ENCODE data around the gene HSCB. TPM values are rescaled to one million over a fixed set of nuclear protein-coding genes. Genes with fewer than 3 reads are reported as not detected.
A peak's percentile ranks its signal among the peaks of the same experiment; 100 is the strongest.

HSCB gene
- total RNA-seq, 2 donors from 2014 or later: 17.7 to 22.4 TPM

DNA sequence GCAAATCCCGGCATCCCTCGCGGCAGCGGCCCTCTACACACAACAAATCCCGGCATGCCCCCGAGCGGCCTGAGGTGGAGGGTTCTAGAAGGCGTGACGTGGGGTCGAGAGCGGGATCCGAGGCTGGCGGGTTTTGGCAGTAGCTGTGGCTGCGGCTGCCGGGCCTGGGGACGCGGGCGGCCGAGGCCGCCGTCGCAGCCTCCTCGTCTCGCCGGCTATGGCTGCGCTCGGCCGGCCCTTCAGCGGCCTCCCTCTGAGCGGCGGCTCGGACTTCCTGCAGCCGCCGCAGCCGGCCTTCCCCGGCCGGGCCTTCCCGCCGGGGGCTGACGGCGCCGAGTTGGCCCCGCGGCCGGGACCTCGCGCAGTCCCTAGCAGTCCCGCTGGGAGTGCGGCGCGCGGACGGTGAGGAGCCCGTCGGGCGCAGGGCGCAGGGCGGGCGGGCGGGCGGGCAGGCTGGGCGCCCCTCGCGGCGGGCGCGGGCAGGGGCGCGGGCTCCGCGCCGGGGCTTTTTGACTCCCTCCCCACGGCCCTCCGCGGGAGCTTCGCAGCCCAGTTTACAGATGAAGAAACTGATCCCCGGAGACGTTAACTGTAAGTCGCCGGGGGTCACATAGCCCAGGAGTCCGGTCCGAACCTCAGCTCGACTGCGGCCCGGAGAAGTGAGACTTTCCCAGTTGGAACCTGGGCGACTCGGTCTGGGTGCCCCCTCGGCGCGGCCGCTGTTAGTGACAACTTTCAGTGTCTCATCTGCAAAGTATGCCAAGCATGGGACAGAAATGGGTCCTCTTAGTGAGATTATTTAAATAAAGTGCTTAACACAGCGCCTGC is 31.0 kb downstream of the HSCB start, which contains the start of gene CCDC117:
TSS of gene CCDC117 (plus strand) at position 63 of the 828 bp plus-strand sequence. CDS start at position 218, 155 bp downstream.
- H3K36me3 Mint-ChIP-seq (ENCODE audit: low read depth): peaks cover 31% of the 10 kb centered on the region
- H3K27me3 Mint-ChIP-seq (ENCODE audit: insufficient read depth): no peaks in the 10 kb centered on the region
- H3K4me1 ChIP-seq (ENCODE audit: control insufficient read depth, insufficient read depth, low read length): no peaks in the 10 kb centered on the region
- peak; percentile 97 for DNase-seq
- H3K27ac ChIP-seq (ENCODE audit: low read depth, low read length): peak within 1 kb of the TSS; percentile 97
- peak within 1 kb of the TSS; percentile 98 for H3K9ac ChIP-seq (ENCODE audit: extremely low read depth, low read length, poor library complexity, severe bottlenecking)
- H3K4me3 ChIP-seq (ENCODE audit: low read length): peak within 1 kb of the TSS; percentile 99
- H3K36me3 ChIP-seq (ENCODE audit: control insufficient read depth, insufficient read depth, low read length): peaks cover 18% of the 10 kb centered on the region
- TF ChIP-seq, protein P1, sequence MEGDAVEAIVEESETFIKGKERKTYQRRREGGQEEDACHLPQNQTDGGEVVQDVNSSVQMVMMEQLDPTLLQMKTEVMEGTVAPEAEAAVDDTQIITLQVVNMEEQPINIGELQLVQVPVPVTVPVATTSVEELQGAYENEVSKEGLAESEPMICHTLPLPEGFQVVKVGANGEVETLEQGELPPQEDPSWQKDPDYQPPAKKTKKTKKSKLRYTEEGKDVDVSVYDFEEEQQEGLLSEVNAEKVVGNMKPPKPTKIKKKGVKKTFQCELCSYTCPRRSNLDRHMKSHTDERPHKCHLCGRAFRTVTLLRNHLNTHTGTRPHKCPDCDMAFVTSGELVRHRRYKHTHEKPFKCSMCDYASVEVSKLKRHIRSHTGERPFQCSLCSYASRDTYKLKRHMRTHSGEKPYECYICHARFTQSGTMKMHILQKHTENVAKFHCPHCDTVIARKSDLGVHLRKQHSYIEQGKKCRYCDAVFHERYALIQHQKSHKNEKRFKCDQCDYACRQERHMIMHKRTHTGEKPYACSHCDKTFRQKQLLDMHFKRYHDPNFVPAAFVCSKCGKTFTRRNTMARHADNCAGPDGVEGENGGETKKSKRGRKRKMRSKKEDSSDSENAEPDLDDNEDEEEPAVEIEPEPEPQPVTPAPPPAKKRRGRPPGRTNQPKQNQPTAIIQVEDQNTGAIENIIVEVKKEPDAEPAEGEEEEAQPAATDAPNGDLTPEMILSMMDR (conservative IDR thresholded peaks at IDR 0.05): peak; percentile 46
- peaks cover 4% of the 10 kb centered on the region for H3K4me1 Mint-ChIP-seq
- no peaks in the 10 kb centered on the region for H3K27me3 ChIP-seq (ENCODE audit: control insufficient read depth, insufficient read depth, low read length, poor library complexity, severe bottlenecking)
- peak within 1 kb of the TSS; percentile 90 for H3K27ac Mint-ChIP-seq
- H3K9me3 ChIP-seq (ENCODE audit: control insufficient read depth, low read length): no peaks in the 10 kb centered on the region
- H3K9me3 Mint-ChIP-seq: peaks cover 11% of the 10 kb centered on the region
- 0 to 1% methylated on average over 26 to 92 of the region's 92 CpGs for WGBS, 2 experiments (ENCODE audit: insufficient coverage in 1 of 2, insufficient read length in 1 of 2)
- H3K4me3 Mint-ChIP-seq: peak within 1 kb of the TSS; percentile 71

DNA sequence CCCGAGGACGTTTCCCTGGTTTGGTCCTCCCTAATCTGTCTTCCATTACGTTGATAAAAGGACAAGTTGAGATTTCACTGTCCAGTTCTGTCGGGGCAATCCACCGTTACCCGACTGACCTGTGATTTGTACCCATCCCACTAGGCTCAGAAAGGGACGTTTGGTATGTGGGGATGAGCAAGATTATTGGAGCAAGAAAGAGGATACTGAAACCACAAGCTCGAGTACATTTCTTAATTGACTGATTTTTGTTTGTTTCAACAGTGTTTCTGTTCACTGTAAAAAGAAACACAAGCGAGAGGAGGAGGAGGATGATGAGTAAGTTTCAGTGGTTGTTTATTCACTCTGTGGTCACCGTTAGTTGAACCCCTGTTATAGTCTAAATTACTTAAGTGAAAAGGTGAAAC is 31.6 kb downstream of the HSCB start:
- peak overlapping the region; percentile 90 for H3K27ac Mint-ChIP-seq
- H3K27ac ChIP-seq (ENCODE audit: low read depth, low read length): no peak overlapping the region
- WGBS, 2 experiments (ENCODE audit: insufficient coverage in 1 of 2, insufficient read length in 1 of 2): 18 to 22% methylated on average over 10 of the region's 10 CpGs
- peaks cover 34% of the 10 kb centered on the region for H3K36me3 Mint-ChIP-seq (ENCODE audit: low read depth)
- TF ChIP-seq, protein P1 (conservative IDR thresholded peaks at IDR 0.05): no peak
- H3K4me3 ChIP-seq (ENCODE audit: low read length): peak overlapping the region; percentile 99
- H3K4me1 Mint-ChIP-seq: peaks cover 4% of the 10 kb centered on the region
- peaks cover 23% of the 10 kb centered on the region for H3K36me3 ChIP-seq (ENCODE audit: control insufficient read depth, insufficient read depth, low read length)
- no peaks in the 10 kb centered on the region for H3K4me1 ChIP-seq (ENCODE audit: control insufficient read depth, insufficient read depth, low read length)
- peak overlapping the region; percentile 71 for H3K4me3 Mint-ChIP-seq
- H3K27me3 Mint-ChIP-seq (ENCODE audit: insufficient read depth): no peaks in the 10 kb centered on the region
- no peak for DNase-seq
- H3K9ac ChIP-seq (ENCODE audit: extremely low read depth, low read length, poor library complexity, severe bottlenecking): peak overlapping the region; percentile 98
- no peaks in the 10 kb centered on the region for H3K27me3 ChIP-seq (ENCODE audit: control insufficient read depth, insufficient read depth, low read length, poor library complexity, severe bottlenecking)
- H3K9me3 ChIP-seq (ENCODE audit: control insufficient read depth, low read length): no peaks in the 10 kb centered on the region
- H3K9me3 Mint-ChIP-seq: peaks cover 11% of the 10 kb centered on the region

DNA sequence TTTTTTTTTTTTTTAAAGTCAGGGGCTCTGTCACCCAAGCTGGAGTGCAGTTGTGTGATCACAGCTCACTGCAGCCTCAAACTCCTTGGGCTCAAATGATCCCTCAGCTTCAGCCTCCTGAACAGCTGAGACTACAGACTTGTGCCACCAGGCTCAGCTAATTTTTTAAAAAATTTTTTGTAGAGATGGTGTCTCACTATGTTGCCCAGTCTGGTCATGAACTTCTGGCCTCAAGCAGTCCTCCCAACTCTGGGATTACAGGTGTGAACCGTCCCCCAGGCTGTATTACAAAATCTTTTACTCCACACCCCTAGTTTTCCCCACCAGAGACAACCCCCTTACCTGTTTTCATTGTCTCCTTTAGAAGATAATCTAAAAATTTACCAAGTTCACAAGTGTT is 32.5 kb downstream of the HSCB start:
- H3K27ac ChIP-seq (ENCODE audit: low read depth, low read length): no peak overlapping the region
- H3K9me3 ChIP-seq (ENCODE audit: control insufficient read depth, low read length): no peaks in the 10 kb centered on the region
- 90 to 100% methylated on average over 1 of the region's 1 CpG for WGBS, 2 experiments (ENCODE audit: insufficient coverage in 1 of 2, insufficient read length in 1 of 2)
- no peaks in the 10 kb centered on the region for H3K27me3 Mint-ChIP-seq (ENCODE audit: insufficient read depth)
- H3K9me3 Mint-ChIP-seq: peaks cover 6% of the 10 kb centered on the region
- H3K4me3 Mint-ChIP-seq: peak overlapping the region; percentile 71
- no peaks in the 10 kb centered on the region for H3K27me3 ChIP-seq (ENCODE audit: control insufficient read depth, insufficient read depth, low read length, poor library complexity, severe bottlenecking)
- peaks cover 4% of the 10 kb centered on the region for H3K4me1 Mint-ChIP-seq
- H3K9ac ChIP-seq (ENCODE audit: extremely low read depth, low read length, poor library complexity, severe bottlenecking): no peak overlapping the region
- H3K4me1 ChIP-seq (ENCODE audit: control insufficient read depth, insufficient read depth, low read length): no peaks in the 10 kb centered on the region
- DNase-seq: no peak
- H3K27ac Mint-ChIP-seq: peak overlapping the region; percentile 53
- H3K36me3 ChIP-seq (ENCODE audit: control insufficient read depth, insufficient read depth, low read length): peaks cover 24% of the 10 kb centered on the region
- H3K4me3 ChIP-seq (ENCODE audit: low read length): no peak overlapping the region
- peaks cover 37% of the 10 kb centered on the region for H3K36me3 Mint-ChIP-seq (ENCODE audit: low read depth)
- TF ChIP-seq, protein P1 (conservative IDR thresholded peaks at IDR 0.05): no peak

Measured in endodermal cell (in vitro differentiated cells).